GM19240 (cell line): ENCODE measurements around the gene RBM34.
"Not testable (repeated sequence)": the region's sequence is repeated elsewhere in the genome, so short reads cannot be mapped to it uniquely, and the experiment has no call there.

ENCODE experiments used
- DNase-seq: peaks from one replicate; pipeline ENCODE4 v3.0.0; 2011; ENCODE audit warnings: low spot score; ENCODE audit not compliant: insufficient read length

The RBM34 gene

GRCh38 chr1:235092415-235092814 lies 68.6 kb downstream of the RBM34 start:
- DNase-seq: not testable (repeated sequence)

GRCh38 chr1:235092045-235092406 lies 69.0 kb downstream of the RBM34 start:
- DNase-seq: not testable (repeated sequence)

- DNase-seq: not testable (repeated sequence)
Measured at GRCh38 chr1:235091319-235092044, 69.6 kb downstream of the RBM34 start.

GRCh38 chr1:235090406-235091069 lies 70.5 kb downstream of the RBM34 start:
- DNase-seq: no peak

GRCh38 chr1:235088907-235089306 lies 72.1 kb downstream of the RBM34 start:
- no peak for DNase-seq

GRCh38 chr1:235088430-235088829 lies 72.6 kb downstream of the RBM34 start:
- DNase-seq: no peak

GRCh38 chr1:235087906-235088305 lies 73.1 kb downstream of the RBM34 start:
- no peak for DNase-seq

- DNase-seq: not testable (repeated sequence)
Measured at GRCh38 chr1:235085411-235086117, 75.5 kb downstream of the RBM34 start.
